GM12873 (cell line): Measurements from ENCODE around the gene SASH1.

Experiments used
- TF ChIP-seq, protein P1 (sequence below): IDR thresholded peaks from 2 replicates; pipeline ENCODE4 v1.5.1; 2012; ENCODE audit warnings: low read depth, mild to moderate bottlenecking, moderate library complexity, low read length, control low read depth; ENCODE audit not compliant: insufficient read depth; ENCODE audit errors: missing control alignments

The SASH1 gene

DNA sequence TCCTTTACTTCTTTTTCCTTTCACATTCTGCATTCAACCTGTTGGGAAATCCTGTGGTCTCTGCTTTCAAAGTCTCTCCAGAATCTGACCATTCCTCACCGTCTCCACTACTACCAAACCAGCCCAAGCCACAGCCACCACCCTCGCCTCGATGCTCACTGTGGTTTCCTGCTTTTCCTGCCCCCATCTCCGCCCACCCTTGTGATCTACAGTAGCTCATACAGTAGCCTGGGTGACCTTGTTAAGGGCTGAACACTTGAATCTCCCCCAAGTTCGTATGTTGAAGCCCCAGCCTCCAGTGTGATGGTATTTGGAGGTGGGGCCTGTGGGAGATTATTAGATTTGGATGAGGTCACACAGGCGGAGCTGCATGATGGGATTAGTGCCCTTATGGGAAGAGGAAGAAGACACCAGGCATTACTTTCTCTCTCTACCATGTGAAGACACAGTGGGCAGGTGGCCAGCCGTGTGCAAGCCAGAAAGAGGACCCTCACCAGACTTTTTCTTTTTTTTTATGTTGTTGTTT is 215.2 kb downstream of the SASH1 start:
- TF ChIP-seq, protein P1, sequence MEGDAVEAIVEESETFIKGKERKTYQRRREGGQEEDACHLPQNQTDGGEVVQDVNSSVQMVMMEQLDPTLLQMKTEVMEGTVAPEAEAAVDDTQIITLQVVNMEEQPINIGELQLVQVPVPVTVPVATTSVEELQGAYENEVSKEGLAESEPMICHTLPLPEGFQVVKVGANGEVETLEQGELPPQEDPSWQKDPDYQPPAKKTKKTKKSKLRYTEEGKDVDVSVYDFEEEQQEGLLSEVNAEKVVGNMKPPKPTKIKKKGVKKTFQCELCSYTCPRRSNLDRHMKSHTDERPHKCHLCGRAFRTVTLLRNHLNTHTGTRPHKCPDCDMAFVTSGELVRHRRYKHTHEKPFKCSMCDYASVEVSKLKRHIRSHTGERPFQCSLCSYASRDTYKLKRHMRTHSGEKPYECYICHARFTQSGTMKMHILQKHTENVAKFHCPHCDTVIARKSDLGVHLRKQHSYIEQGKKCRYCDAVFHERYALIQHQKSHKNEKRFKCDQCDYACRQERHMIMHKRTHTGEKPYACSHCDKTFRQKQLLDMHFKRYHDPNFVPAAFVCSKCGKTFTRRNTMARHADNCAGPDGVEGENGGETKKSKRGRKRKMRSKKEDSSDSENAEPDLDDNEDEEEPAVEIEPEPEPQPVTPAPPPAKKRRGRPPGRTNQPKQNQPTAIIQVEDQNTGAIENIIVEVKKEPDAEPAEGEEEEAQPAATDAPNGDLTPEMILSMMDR: no peak

DNA sequence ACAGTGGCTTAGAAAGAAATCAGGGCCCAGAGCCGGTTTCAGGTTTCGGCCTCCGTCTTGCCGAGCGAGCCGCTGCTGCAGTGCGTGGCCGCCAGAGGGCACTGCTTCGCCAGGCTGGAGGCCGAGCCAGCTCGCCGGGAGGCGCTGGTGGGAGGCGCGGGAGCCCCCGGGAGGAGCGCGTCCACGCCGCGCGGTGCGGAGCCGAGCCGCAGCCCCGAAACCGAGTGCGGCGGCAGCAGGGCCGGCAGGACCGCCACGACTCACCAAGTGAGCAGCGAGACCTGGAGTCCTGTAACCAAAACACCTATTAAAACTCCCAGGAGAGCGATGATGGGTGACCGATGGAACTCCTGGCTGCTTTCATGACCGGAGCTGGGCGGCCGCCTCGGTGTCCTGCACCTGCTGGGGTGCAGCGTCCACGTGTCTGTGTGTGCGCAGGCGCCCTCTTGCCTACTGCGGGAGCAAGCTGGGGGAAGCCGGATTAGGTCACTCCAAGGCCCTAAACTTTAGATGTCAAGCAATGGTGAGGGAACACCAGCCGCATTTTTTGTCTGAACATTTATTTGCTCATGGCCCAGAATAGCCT is 217.3 kb downstream of the SASH1 start:
- TF ChIP-seq, protein P1: peak; percentile 91

DNA sequence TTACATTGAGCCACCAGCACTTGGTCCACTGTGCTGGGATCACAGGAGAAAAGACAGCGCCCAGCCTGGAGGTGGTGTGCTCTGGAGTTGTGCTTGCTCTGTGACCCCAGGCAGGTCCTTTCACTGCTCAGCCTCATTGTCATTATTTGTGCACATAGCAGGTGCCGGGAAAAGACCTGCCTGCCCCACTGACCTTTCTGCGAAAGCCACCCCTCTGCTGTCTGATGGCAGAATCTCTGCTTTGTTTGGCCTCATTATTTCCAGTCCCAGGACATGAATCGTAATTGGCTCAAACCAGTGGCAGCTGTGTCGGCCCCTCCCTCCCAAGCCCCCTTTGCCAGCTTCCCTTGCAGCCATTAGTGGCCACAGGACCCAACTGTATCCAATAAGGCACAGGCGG is 219.0 kb downstream of the SASH1 start:
- TF ChIP-seq, protein P1: no peak

DNA sequence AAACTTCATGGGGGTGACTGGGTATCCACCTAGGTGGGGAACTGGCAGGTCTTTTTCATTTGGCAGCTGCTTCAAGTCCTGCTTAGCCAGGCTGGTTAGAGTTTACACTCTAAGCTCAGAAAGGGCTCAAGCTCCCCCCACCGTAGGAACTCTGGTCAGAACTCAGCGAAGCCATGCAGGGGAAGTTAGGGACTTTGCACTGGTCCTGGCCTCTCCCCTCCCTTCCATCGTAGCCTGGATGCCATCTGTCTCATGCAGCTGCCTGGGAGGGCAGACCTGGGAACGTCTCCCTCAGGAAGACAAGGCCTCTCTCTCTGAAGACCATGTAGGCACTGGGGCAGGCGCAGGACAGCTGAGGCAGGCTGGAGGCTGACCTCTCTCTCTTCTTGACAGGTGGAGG is 220.4 kb downstream of the SASH1 start:
- TF ChIP-seq, protein P1: no peak

DNA sequence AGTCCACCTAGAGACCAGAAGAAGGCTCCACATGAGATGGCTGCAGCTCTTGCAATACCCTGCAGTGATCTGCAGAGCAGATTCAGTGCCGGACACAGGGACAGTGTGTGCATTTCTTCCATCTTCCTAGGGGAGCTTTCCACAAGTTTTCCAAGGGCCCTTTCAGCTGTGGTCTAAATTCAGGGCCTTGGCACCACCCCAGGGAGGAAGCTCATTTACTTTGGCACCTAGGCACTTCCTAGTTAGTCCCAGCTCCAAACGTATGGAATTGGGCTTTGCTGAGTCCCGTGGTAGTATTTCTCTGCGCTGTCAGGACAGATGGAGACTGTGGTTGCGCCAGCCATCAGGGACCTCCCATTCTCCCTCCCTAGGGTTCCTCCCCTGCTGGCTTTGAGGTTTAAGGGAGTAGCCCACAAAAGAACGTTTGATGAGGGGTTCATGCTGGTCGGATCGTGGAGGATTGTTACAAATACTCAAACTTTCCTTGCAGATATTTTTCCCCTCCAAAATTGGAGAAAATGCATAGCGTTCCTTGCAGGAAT is 221.9 kb downstream of the SASH1 start:
- TF ChIP-seq, protein P1: no peak

DNA sequence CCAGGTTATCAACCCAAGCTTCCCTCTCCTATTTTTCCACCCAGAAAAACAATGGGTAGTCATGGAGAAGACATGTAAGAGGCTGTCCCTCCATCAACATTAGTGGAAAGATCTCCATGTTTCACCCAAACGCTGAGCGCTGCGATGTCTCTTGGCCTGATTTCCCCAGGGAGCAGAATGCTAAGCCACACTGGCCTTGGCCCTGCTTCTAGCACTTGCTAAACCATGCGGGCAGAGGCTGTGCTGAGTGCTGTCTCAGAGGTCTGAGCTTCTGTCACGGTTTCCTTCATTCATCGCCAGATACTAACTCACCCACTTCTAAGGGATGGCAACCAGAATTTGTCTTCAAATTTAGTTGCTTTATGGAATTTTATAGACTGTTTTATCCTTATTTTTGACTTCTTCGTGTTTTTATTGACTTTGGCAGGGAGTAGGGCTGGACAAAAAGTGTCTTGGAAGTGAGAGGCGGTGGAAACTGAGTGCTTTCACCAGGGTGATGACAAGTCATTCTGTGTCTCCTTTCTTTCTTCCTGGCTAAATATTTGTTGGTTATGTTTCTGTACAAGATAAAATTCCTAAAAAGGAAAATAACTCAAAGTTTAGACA is 222.8 kb downstream of the SASH1 start:
- TF ChIP-seq, protein P1: no peak

DNA sequence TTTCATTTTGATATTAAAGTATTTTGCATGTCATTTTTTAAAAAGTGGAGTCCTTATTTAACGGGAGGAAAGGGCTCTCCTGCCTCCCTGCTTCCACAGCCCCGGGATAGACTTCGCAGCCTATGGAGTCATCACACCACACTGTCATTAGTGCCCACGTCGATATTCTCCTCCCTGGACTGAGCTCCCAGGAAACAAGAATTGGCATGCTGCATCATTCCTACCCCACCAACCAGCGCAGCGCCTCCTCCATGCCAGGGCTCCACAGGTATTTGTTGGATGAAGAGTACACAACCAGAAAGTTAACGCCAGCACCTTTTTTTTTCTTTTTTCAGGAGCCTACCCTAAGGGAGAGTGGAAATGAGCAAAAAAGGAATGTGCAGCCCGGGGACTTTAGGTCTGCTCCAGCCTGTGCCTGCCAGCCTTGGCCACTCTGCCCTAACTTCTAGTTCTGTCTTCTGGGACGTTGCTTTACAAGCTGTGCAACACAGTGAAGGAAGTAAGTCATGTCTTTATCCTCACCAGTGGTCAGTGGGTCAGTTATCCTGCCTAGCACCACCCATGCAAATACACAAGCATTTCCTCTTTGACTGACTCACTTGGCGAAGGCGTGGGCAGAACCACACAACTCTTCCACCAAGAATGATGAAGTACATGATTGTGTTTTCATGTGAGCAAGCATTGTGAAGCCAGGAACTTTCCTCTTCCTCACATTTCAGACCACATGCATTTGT is 223.5 kb downstream of the SASH1 start:
- TF ChIP-seq, protein P1: no peak
